Neural cell (in vitro differentiated cells): ENCODE data around the gene TAX1BP3. TPM values are rescaled to one million over a fixed set of nuclear protein-coding genes. Genes with fewer than 3 reads are reported as not detected.

ENCODE experiments used
- H2AFZ ChIP-seq: fragments of 200-600, 300-800 bp; sonication (generic), shearing (Covaris generic); 2 replicates; pipeline ENCODE4 v1.6.0; 2014; ENCODE audit warnings: low read depth, mild to moderate bottlenecking, antibody characterized with exemption, low read length, moderate library complexity
- H3F3A ChIP-seq: fragments of 200-600 bp; shearing (Covaris generic); 2 replicates; pipeline ENCODE4 v1.6.1; 2016; ENCODE audit warnings: mild to moderate bottlenecking, moderate library complexity, mixed read lengths, antibody characterized with exemption, low read length; ENCODE audit not compliant: insufficient read depth, poor library complexity, severe bottlenecking
- H3K27ac ChIP-seq: fragments of 200-600, 300-800 bp; sonication (generic), shearing (Covaris generic); 2 replicates; pipeline ENCODE4 v1.5.1; 2014; ENCODE audit warnings: mild to moderate bottlenecking, low read length, moderate library complexity
- H3K27me3 ChIP-seq: fragments of 300-800, 200-600 bp; sonication (generic), shearing (Covaris generic); 2 replicates; pipeline ENCODE4 v1.6.0; 2014; ENCODE audit warnings: mild to moderate bottlenecking, low read depth, low read length, moderate library complexity; ENCODE audit not compliant: insufficient read depth
- H3K36me3 ChIP-seq: fragments of 300-800, 200-600 bp; sonication (generic), shearing (Covaris generic); 2 replicates; pipeline ENCODE4 v1.5.1; 2014; ENCODE audit warnings: mild to moderate bottlenecking, antibody characterized with exemption, low read length, moderate library complexity; ENCODE audit not compliant: insufficient read depth
- H3K4me2 ChIP-seq: fragments of 300-800, 200-600 bp; sonication (generic), shearing (Covaris generic); 2 replicates; pipeline ENCODE4 v1.6.0; 2014; ENCODE audit warnings: mild to moderate bottlenecking, low read length
- H3K4me3 ChIP-seq: fragments of 300-800, 200-600 bp; sonication (generic), shearing (Covaris generic); 2 replicates; pipeline ENCODE4 v1.5.1; 2014; ENCODE audit warnings: mild to moderate bottlenecking, low read length, moderate library complexity
- H3K79me2 ChIP-seq: fragments of 200-600 bp; shearing (Covaris generic); replicated peaks from 2 replicates; pipeline ENCODE4 v1.6.0; 2014; ENCODE audit warnings: mild to moderate bottlenecking, low read length, moderate library complexity; ENCODE audit not compliant: insufficient read depth
- H3K9ac ChIP-seq: fragments of 300-800, 200-600 bp; sonication (generic), shearing (Covaris generic); 2 replicates; pipeline ENCODE4 v1.6.1; 2016; ENCODE audit warnings: mild to moderate bottlenecking, low read length, mixed read lengths
- H3K9me2 ChIP-seq: fragments of 200-600 bp; shearing (Covaris generic); 2 replicates; pipeline ENCODE4 v1.6.1; 2016; ENCODE audit warnings: mild to moderate bottlenecking, low read length, mixed read lengths; ENCODE audit not compliant: insufficient read depth
- H3K9me3 ChIP-seq: fragments of 200-600, 300-800 bp; sonication (generic), shearing (Covaris generic); 2 replicates; pipeline ENCODE4 v1.6.1; 2016; ENCODE audit warnings: mild to moderate bottlenecking, mixed run types, low read length, moderate library complexity, mixed read lengths
- H4K20me1 ChIP-seq: fragments of 200-600 bp; shearing (Covaris generic); 2 replicates; pipeline ENCODE4 v1.6.1; 2016; ENCODE audit warnings: mild to moderate bottlenecking, mixed run types; ENCODE audit not compliant: insufficient read depth
- CTCF ChIP-seq: fragments of 450-650 bp; IDR thresholded peaks from 2 replicates; pipeline ENCODE4 v1.5.1; 2014; ENCODE audit warnings: antibody characterized with exemption, mild to moderate bottlenecking, moderate library complexity; ENCODE audit not compliant: poor library complexity, severe bottlenecking
- EP300 ChIP-seq: fragments of 450-650 bp; conservative IDR thresholded peaks from 2 replicates; pipeline ENCODE4 v1.6.1; 2014; ENCODE audit warnings: antibody characterized with exemption, mild to moderate bottlenecking, moderate library complexity; ENCODE audit not compliant: poor library complexity, severe bottlenecking
- EZH2 ChIP-seq: fragments of 200-600, 300-800 bp; shearing (Covaris generic), sonication (generic); IDR thresholded peaks from 2 replicates; pipeline ENCODE4 v1.6.1; 2014; ENCODE audit warnings: antibody characterized with exemption, low read length, borderline replicate concordance, mild to moderate bottlenecking; ENCODE audit not compliant: insufficient read depth, poor library complexity, severe bottlenecking
- MXI1 ChIP-seq: fragments of 450-650 bp; conservative IDR thresholded peaks from 2 replicates; pipeline ENCODE4 v1.6.1; 2014; ENCODE audit warnings: antibody characterized with exemption, mild to moderate bottlenecking; ENCODE audit not compliant: poor library complexity, severe bottlenecking
- POLR2AphosphoS5 ChIP-seq: IDR thresholded peaks from 2 replicates; pipeline ENCODE4 v1.6.1; 2012
- RAD21 ChIP-seq: fragments of 450-650 bp; conservative IDR thresholded peaks from 2 replicates; pipeline ENCODE4 v1.6.1; 2014; ENCODE audit warnings: antibody characterized with exemption, mild to moderate bottlenecking, moderate library complexity
- REST ChIP-seq: IDR thresholded peaks from 2 replicates; pipeline ENCODE4 v1.6.1; 2012; ENCODE audit warnings: borderline replicate concordance
- SMC3 ChIP-seq: fragments of 450-650 bp; conservative IDR thresholded peaks from 2 replicates; pipeline ENCODE4 v1.6.1; 2014; ENCODE audit warnings: antibody characterized with exemption, mild to moderate bottlenecking, moderate library complexity; ENCODE audit not compliant: poor library complexity
- TAF1 ChIP-seq: IDR thresholded peaks from 2 replicates; pipeline ENCODE4 v1.6.1; 2012; ENCODE audit warnings: low read depth
- polyA plus RNA-seq: library from polyadenylated mRNA; depleted of rRNA; stranded (reverse); fragments of >200 nt; gene quantifications from 2 replicates; pipeline ENCODE4 v1.2.3, GENCODE V29; 2014

Gene TAX1BP3
- polyA plus RNA-seq, 1 donor from 2014 or later, result 79.2 TPM

GRCh38 chr17:3665834-3666233 is 2.5 kb downstream of the TAX1BP3 start:
- Histone ChIP-seq H3K36me3 (no peaks in the 10 kb centered on the region), H4K20me1 (no peaks in the 10 kb centered on the region), H3K27me3 (no peaks in the 10 kb centered on the region), H3K4me3 (no peak overlapping the region), H3K27ac (no peak overlapping the region), H3K9me3 (no peaks in the 10 kb centered on the region), H3K9ac (no peak overlapping the region), H3K9me2 (no peaks in the 10 kb centered on the region), H3F3A (no peaks in the 10 kb centered on the region), H2AFZ (no peak overlapping the region), H3K4me2 (no peak overlapping the region), H3K79me2 (peaks cover 30% of the 10 kb centered on the region)
- TF ChIP-seq CTCF, result no peak
- TF ChIP-seq EZH2, result no peak
- no peak for TF ChIP-seq POLR2AphosphoS5
- no peak for TF ChIP-seq TAF1
- no peak for TF ChIP-seq MXI1
- TF ChIP-seq REST, result no peak
- no peak for TF ChIP-seq SMC3
- TF ChIP-seq RAD21, result no peak
- no peak for TF ChIP-seq EP300

- Histone ChIP-seq H3K4me3 (no peak overlapping the region), H3F3A (no peaks in the 10 kb centered on the region), H3K27ac (no peak overlapping the region), H2AFZ (no peak overlapping the region), H3K27me3 (no peaks in the 10 kb centered on the region), H3K79me2 (peaks cover 14% of the 10 kb centered on the region), H3K36me3 (no peaks in the 10 kb centered on the region), H3K9me2 (no peaks in the 10 kb centered on the region), H3K4me2 (no peak overlapping the region), H4K20me1 (no peaks in the 10 kb centered on the region), H3K9ac (no peak overlapping the region), H3K9me3 (no peaks in the 10 kb centered on the region)
- TF ChIP-seq EZH2 (no peak), EP300 (no peak), RAD21 (no peak), TAF1 (no peak), CTCF (no peak), SMC3 (no peak), REST (no peak), POLR2AphosphoS5 (no peak), MXI1 (no peak)
Observed at GRCh38 chr17:3663102-3664011, 5.0 kb downstream of the TAX1BP3 start.
